K562 (cell line): ENCODE measurements around the gene GTPBP1.

Experiments used
- HDAC1 ChIP-seq, 2 experiments: fragments of 450-650 bp; IDR thresholded peaks; 2 replicates each; pipeline ENCODE4 v1.6.1; 2016 to 2017; ENCODE audit warnings: inconsistent platforms in 1 of 2, mild to moderate bottlenecking in 1 of 2, moderate library complexity in 1 of 2
- RBBP5 ChIP-seq: fragments of 200-600 bp; sonication (generic); IDR thresholded peaks from 2 replicates; pipeline ENCODE4 v1.6.1; 2012; ENCODE audit warnings: borderline replicate concordance, mild to moderate bottlenecking, low read length, control low read depth, inconsistent platforms; ENCODE audit not compliant: insufficient read depth, poor library complexity, severe bottlenecking
- TF ChIP-seq, protein P1 (sequence below): fragments of 250-450 bp; sonication (Bioruptor Pico); IDR thresholded peaks from 2 replicates; pipeline ENCODE4 v1.5.0; 2020; ENCODE audit warnings: mild to moderate bottlenecking, borderline replicate concordance
- TF ChIP-seq, protein P2 (sequence below), 3 experiments: IDR thresholded peaks in 2 of 3; conservative IDR thresholded peaks in 1 of 3; 2 replicates each; pipeline ENCODE4 v1.5.1; 2011 to 2012; ENCODE audit warnings: low read length in 3 of 3, mild to moderate bottlenecking in 3 of 3, control low read depth in 2 of 3, improper control_type of control experiment in 1 of 3, inconsistent platforms in 1 of 3, low read depth in 1 of 3, mixed read lengths in 1 of 3, moderate library complexity in 1 of 3; ENCODE audit not compliant: insufficient read depth in 2 of 3

DNA sequence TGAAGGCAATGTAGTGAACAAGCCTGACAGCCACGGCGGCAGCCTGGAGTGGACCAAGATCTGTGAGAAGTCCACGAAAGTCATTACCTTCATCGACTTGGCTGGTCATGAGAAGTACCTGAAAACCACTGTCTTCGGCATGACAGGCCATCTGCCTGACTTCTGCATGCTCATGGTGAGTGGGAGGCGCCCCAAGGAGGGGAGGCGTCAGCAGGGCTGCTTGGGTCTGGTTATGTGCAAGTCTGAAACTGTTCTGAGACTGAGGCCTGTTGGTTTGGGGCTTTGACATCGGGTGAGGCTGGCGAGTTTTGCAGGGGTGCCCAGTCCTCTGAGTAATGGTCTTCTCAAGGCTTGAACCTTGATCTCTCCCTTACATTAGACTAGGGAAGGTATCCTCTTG lies 11.1 kb downstream of the GTPBP1 start:
- TF ChIP-seq RBBP5 (no peak), HDAC1 (IDR thresholded peaks at IDR 0.05) (no peak)
- TF ChIP-seq, protein P1, sequence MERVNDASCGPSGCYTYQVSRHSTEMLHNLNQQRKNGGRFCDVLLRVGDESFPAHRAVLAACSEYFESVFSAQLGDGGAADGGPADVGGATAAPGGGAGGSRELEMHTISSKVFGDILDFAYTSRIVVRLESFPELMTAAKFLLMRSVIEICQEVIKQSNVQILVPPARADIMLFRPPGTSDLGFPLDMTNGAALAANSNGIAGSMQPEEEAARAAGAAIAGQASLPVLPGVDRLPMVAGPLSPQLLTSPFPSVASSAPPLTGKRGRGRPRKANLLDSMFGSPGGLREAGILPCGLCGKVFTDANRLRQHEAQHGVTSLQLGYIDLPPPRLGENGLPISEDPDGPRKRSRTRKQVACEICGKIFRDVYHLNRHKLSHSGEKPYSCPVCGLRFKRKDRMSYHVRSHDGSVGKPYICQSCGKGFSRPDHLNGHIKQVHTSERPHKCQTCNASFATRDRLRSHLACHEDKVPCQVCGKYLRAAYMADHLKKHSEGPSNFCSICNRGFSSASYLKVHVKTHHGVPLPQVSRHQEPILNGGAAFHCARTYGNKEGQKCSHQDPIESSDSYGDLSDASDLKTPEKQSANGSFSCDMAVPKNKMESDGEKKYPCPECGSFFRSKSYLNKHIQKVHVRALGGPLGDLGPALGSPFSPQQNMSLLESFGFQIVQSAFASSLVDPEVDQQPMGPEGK (CRISPR knock-in tag): no peak
- TF ChIP-seq, protein P2, sequence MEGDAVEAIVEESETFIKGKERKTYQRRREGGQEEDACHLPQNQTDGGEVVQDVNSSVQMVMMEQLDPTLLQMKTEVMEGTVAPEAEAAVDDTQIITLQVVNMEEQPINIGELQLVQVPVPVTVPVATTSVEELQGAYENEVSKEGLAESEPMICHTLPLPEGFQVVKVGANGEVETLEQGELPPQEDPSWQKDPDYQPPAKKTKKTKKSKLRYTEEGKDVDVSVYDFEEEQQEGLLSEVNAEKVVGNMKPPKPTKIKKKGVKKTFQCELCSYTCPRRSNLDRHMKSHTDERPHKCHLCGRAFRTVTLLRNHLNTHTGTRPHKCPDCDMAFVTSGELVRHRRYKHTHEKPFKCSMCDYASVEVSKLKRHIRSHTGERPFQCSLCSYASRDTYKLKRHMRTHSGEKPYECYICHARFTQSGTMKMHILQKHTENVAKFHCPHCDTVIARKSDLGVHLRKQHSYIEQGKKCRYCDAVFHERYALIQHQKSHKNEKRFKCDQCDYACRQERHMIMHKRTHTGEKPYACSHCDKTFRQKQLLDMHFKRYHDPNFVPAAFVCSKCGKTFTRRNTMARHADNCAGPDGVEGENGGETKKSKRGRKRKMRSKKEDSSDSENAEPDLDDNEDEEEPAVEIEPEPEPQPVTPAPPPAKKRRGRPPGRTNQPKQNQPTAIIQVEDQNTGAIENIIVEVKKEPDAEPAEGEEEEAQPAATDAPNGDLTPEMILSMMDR (IDR thresholded peaks at IDR 0.05 in 2 of 3, conservative IDR thresholded peaks at IDR 0.05 in 1 of 3; ENCODE audit: insufficient read depth in 2 of 3, low read depth in 1 of 3, low read length in 3 of 3): no peak
